ENCODE results near the gene ZNF223. TPM values are rescaled to one million over a fixed set of nuclear protein-coding genes. Genes with fewer than 3 reads are reported as not detected.

ZNF223 gene

Small RNAs within 50 kb of the gene (small RNA-seq; reads per million reads assigned to genes)
- gene RNU6-902P (ENCODE audit: insufficient read depth) = not detected
